Activated naive CD8-positive, alpha-beta T cell (primary cell): ENCODE measurements around the gene SETD3.

Experiments
- H3K27ac Mint-ChIP-seq: one replicate; pipeline ENCODE4 v1.8.0; 2021; ENCODE audit warnings: mixed read lengths
- H3K27me3 Mint-ChIP-seq: one replicate; pipeline ENCODE4 v1.8.0; 2021; ENCODE audit warnings: mixed read lengths
- H3K36me3 Mint-ChIP-seq: one replicate; pipeline ENCODE4 v1.8.0; 2021; ENCODE audit warnings: mixed read lengths
- H3K4me1 Mint-ChIP-seq: one replicate; pipeline ENCODE4 v1.8.0; 2021; ENCODE audit warnings: low read depth, mixed read lengths
- H3K4me3 Mint-ChIP-seq: one replicate; pipeline ENCODE4 v1.8.0; 2021; ENCODE audit warnings: mild to moderate bottlenecking, mixed read lengths
- H3K9me3 Mint-ChIP-seq: one replicate; pipeline ENCODE4 v1.8.0; 2021; ENCODE audit warnings: low read depth, mixed read lengths

SETD3 gene

DNA sequence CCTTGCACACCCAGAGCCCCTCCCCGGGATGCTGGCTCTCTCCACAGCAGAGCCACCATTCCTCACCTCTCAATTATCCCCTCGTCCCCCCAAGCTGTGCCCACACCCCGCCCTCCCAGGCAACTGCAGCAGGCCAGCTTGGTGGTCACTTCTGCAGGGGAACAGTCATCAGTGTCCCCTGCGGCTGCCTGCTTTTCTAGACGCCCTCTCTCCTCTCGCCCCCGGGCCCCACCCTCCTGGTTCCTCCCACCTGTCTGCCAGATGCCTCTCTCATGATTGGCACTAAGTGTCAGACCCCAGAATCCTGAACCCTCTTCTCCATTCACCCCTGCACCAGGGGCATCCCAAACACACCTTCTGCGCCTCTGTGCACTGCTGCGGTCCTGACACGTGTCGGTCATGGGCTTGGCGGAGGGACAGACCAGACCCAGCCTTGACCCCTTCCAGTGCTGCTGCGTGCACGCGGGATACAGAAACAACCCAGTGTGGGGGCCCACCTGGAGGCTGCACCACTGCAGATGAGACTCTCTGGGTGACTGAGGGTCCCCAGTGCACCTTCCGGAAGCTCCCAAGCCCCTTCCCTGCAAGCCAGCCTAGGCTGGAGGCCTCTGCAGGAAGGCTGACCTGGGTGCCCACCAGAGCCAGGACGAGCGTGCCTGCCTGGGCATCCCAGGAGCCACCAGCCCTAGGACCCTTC, 99.5 kb downstream of the SETD3 start:
- H3K4me3 Mint-ChIP-seq = no peak overlapping the region
- H3K27me3 Mint-ChIP-seq = peaks cover 23% of the 10 kb centered on the region
- no peaks in the 10 kb centered on the region for H3K9me3 Mint-ChIP-seq
- H3K27ac Mint-ChIP-seq = no peak overlapping the region
- H3K4me1 Mint-ChIP-seq = no peaks in the 10 kb centered on the region
- no peaks in the 10 kb centered on the region for H3K36me3 Mint-ChIP-seq

GRCh38 chr14:99380402-99380801, 100.3 kb downstream of the SETD3 start:
- no peaks in the 10 kb centered on the region for H3K9me3 Mint-ChIP-seq
- no peak overlapping the region for H3K27ac Mint-ChIP-seq
- no peak overlapping the region for H3K4me3 Mint-ChIP-seq

GRCh38 chr14:99378782-99379214, 101.9 kb downstream of the SETD3 start:
- no peaks in the 10 kb centered on the region for H3K36me3 Mint-ChIP-seq

More at GRCh38 chr14:99380402-99380801, 100.3 kb downstream of the SETD3 start:
- Mint-ChIP-seq H3K36me3 (no peaks in the 10 kb centered on the region), H3K4me1 (no peaks in the 10 kb centered on the region), H3K27me3 (peaks cover 23% of the 10 kb centered on the region)

DNA sequence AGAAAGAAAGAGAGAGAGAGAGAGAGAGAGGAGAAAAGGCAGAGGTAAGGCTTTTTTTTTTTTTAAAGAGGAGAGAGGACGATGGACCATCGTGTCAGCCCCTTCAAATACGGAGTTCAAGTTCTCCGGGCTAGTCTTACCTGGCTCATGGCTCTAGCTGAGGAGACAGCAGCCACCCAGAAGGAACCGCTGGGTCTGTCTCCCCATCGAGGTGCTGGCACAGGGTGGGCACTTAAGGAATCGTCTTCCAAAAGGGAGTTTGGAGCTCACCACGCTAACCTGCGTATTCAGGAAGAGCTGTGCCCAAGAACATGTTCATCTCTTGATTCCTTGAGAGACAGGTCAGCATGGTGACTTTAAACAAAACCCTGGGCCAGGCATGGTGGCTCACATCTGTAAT, 102.7 kb downstream of the SETD3 start:
- Mint-ChIP-seq H3K9me3 (no peaks in the 10 kb centered on the region), H3K27me3 (peaks cover 21% of the 10 kb centered on the region), H3K4me3 (no peak overlapping the region), H3K36me3 (no peaks in the 10 kb centered on the region), H3K4me1 (no peaks in the 10 kb centered on the region), H3K27ac (no peak overlapping the region)

More at GRCh38 chr14:99378782-99379214, 101.9 kb downstream of the SETD3 start:
- Mint-ChIP-seq H3K27me3 (peaks cover 22% of the 10 kb centered on the region), H3K4me3 (no peak overlapping the region), H3K9me3 (no peaks in the 10 kb centered on the region), H3K27ac (no peak overlapping the region), H3K4me1 (no peaks in the 10 kb centered on the region)

- no peak overlapping the region for H3K27ac Mint-ChIP-seq
- H3K9me3 Mint-ChIP-seq = no peaks in the 10 kb centered on the region
- H3K4me1 Mint-ChIP-seq = no peaks in the 10 kb centered on the region
- no peaks in the 10 kb centered on the region for H3K36me3 Mint-ChIP-seq
- no peak overlapping the region for H3K4me3 Mint-ChIP-seq
- peaks cover 18% of the 10 kb centered on the region for H3K27me3 Mint-ChIP-seq
Observed at GRCh38 chr14:99374964-99375363, 105.7 kb downstream of the SETD3 start.

- Mint-ChIP-seq H3K9me3 (no peaks in the 10 kb centered on the region), H3K4me3 (no peak overlapping the region), H3K36me3 (no peaks in the 10 kb centered on the region), H3K27ac (no peak overlapping the region), H3K4me1 (no peaks in the 10 kb centered on the region), H3K27me3 (no peaks in the 10 kb centered on the region)
Observed at GRCh38 chr14:99363616-99364290, 116.9 kb downstream of the SETD3 start.

- H3K9me3 Mint-ChIP-seq = no peaks in the 10 kb centered on the region
- no peaks in the 10 kb centered on the region for H3K4me1 Mint-ChIP-seq
- H3K4me3 Mint-ChIP-seq = no peak overlapping the region
- no peaks in the 10 kb centered on the region for H3K36me3 Mint-ChIP-seq
- H3K27ac Mint-ChIP-seq = no peak overlapping the region
- no peaks in the 10 kb centered on the region for H3K27me3 Mint-ChIP-seq
Observed at GRCh38 chr14:99363051-99363450, 117.6 kb downstream of the SETD3 start.

GRCh38 chr14:99361596-99362215, 119.0 kb downstream of the SETD3 start:
- Mint-ChIP-seq H3K27ac (no peak overlapping the region), H3K9me3 (no peaks in the 10 kb centered on the region)

DNA sequence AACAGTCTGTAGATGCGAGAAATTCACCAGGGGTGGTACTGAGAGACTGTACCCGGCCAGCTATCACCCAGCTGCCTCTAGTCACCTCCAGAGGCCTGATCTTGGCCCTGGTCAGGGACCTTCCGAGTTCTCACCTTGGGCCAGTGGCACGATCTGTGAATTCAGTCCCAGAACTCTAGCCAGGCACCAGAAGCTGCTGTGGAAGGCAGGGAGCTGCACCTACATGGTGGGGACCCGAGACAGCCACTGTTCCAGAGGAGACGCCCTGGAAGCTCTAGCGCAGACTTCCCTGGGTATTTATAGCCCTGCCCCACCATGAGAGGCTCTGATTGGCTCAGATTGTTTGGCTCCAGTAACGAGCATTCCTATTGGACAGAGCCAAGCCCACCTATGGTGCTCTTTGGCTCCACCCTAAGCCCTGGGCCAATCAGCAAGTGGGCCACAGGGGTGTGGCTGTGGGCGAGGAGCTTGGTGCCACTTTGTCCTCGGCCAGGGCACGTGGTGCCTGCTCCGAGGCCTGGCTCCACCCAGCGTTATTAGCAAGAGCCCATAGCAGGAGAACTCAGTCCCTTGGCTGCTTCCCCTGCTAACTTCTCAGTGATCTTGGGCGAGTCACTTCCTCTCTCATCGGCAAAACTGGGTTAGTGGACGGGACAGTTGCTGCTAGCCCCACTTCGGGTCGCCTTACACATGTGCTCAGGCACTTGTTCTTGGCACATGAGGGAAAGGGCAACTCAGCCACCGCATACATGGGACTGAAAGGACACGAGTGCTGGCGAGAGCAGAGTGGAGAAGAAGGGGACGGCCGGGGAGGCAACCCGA, 119.7 kb downstream of the SETD3 start:
- Mint-ChIP-seq H3K4me1 (no peaks in the 10 kb centered on the region), H3K9me3 (no peaks in the 10 kb centered on the region), H3K36me3 (no peaks in the 10 kb centered on the region), H3K27me3 (no peaks in the 10 kb centered on the region), H3K27ac (no peak overlapping the region), H3K4me3 (no peak overlapping the region)

More at GRCh38 chr14:99361596-99362215, 119.0 kb downstream of the SETD3 start:
- no peaks in the 10 kb centered on the region for H3K36me3 Mint-ChIP-seq
- H3K4me1 Mint-ChIP-seq = no peaks in the 10 kb centered on the region
- no peak overlapping the region for H3K4me3 Mint-ChIP-seq
- no peaks in the 10 kb centered on the region for H3K27me3 Mint-ChIP-seq

DNA sequence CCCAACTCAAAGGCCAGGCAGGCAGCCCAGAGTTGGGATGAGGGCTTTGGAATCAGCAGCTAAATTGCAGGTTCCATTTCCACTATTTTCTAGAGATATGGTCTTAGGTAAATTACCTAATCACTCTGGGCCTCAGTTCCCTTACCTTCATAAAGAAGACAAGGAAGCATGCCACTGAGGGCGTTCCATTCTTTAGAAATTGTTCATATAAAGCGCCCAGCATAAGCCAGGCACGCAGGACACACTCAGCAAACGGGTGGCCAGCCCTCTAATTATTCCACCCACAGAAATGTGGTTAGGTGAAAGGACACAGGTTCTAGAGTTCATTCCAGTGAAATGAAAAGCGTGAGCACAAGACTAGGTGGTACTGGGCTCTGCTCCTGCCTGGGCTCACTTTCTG, 120.8 kb downstream of the SETD3 start:
- Mint-ChIP-seq H3K36me3 (no peaks in the 10 kb centered on the region), H3K4me1 (no peaks in the 10 kb centered on the region), H3K27ac (no peak overlapping the region), H3K9me3 (no peaks in the 10 kb centered on the region), H3K27me3 (no peaks in the 10 kb centered on the region), H3K4me3 (no peak overlapping the region)

- Mint-ChIP-seq H3K27ac (no peak overlapping the region), H3K9me3 (no peaks in the 10 kb centered on the region), H3K4me3 (no peak overlapping the region), H3K4me1 (no peaks in the 10 kb centered on the region), H3K27me3 (no peaks in the 10 kb centered on the region), H3K36me3 (no peaks in the 10 kb centered on the region)
Observed at GRCh38 chr14:99357916-99358390, 122.7 kb downstream of the SETD3 start.

DNA sequence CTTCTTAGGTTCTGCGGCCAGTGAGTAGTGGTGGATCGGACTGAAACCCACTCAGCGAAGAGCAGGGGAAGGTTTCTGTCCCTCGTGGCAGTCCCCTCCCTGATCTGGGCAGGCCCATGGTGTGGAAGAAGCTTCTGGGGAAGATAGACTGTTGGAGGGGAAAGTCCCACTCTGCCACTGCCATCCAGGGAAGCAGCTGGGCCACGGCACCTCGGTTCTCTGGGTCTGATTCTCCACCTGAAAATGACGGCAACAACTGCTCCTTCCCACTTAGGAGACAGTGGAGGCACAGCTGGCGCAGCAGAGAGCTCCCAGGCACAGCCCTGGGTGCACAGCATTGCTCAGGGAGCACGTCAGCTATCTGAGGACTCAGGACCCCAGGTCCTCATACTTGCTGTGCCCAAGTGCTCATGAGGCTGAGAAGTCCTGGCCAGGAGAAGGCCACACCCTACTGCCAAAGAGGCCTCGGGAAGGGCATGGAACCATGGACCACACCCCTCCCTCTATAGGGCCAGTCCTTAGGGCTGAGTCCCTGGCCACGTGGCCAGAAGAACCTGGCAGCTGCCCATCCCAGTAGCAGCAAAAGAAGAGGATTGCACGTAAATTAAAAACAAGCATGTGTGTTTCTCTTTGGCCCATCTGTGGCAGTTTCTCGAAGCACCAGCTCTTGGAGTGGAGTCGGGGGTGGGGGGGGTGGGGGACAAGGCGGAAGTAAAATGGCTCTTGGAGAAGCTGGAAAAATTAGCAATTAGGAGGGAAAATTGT, 123.3 kb downstream of the SETD3 start:
- H3K27me3 Mint-ChIP-seq = no peaks in the 10 kb centered on the region
- no peak overlapping the region for H3K27ac Mint-ChIP-seq
- no peaks in the 10 kb centered on the region for H3K9me3 Mint-ChIP-seq
- no peak overlapping the region for H3K4me3 Mint-ChIP-seq
- no peaks in the 10 kb centered on the region for H3K36me3 Mint-ChIP-seq
- no peaks in the 10 kb centered on the region for H3K4me1 Mint-ChIP-seq

DNA sequence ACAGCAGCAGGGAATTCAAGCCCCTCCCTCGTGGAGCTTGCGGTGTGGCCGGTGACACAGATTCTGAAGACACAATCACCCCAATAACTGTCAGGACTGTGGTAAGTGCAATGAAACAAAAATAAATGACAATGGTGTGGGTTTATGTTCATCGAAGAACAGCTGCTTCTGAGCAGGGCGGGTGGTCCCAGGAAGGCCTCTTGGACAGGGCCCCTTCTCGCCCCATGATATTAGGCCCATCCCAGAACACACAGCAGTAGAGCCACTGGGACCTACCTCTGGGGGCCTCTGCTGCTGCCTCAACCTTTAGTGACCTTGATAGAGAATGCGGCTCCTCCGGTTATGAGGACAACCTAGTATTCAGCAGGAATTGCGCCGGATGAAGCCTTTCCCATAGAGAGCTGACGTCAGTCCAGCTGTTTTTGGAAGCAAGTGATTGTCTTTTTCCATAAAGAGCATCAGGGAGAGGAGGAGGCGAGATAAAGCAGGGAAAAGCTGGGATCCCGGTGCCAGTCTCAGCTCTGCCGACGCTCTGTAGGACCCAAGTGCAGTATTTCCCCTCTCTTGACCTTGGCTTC, 124.5 kb downstream of the SETD3 start:
- no peak overlapping the region for H3K27ac Mint-ChIP-seq
- H3K4me1 Mint-ChIP-seq = no peaks in the 10 kb centered on the region
- H3K36me3 Mint-ChIP-seq = no peaks in the 10 kb centered on the region
- H3K27me3 Mint-ChIP-seq = no peaks in the 10 kb centered on the region
- no peak overlapping the region for H3K4me3 Mint-ChIP-seq
- H3K9me3 Mint-ChIP-seq = no peaks in the 10 kb centered on the region
